LNCaP clone FGC (cell line): ENCODE results near the gene PTPRO.

ENCODE experiments used
- DNase-seq: peaks from one replicate; pipeline ENCODE4 v3.0.0-alpha.2; 2011; ENCODE audit warnings: low read depth
- H3K4me3 ChIP-seq: 2 replicates; pipeline ENCODE4 v1.5.1; 2011; ENCODE audit warnings: mild to moderate bottlenecking, low read depth, low read length, control low read depth
- CTCF ChIP-seq: IDR thresholded peaks from 2 replicates; pipeline ENCODE4 v1.5.1; 2012; ENCODE audit warnings: mild to moderate bottlenecking; ENCODE audit not compliant: control insufficient read depth, insufficient read depth; ENCODE audit errors: extremely low read depth

Gene PTPRO

GRCh38 chr12:15540469-15540872 lies 218.2 kb downstream of the PTPRO start:
- DNase-seq: no peak
- H3K4me3 ChIP-seq: no peak overlapping the region
- TF ChIP-seq CTCF: no peak

DNA sequence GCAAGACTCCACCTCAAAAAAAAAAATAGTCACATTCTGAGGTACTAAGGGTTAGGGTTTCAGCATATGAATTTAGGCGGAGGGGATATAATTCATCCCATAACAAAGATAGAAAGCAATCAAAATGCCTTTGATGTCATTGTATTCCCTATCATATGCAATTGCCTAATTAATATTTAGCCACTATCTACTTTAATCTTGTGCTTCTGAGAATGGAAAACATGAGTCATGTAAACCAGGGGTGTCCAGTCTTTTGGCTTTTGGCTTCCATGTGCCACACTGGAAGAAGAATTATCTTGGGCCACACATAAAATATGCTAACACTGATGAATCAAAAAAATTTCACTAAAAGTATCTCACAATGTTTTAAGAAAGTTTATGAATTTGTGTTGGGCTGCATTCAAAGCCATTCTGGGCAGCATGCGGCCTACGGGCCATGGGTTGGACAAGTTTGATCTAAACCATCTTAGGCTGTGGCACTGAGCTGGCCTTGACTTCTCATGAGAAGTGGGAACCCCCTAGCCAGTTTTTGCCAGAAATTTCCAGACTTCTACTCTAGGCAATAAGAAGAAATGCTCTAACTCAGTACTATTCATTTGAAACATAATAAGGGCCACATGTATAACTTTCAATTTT lies 219.8 kb downstream of the PTPRO start:
- no peak for DNase-seq
- no peak overlapping the region for H3K4me3 ChIP-seq
- no peak for TF ChIP-seq CTCF

- TF ChIP-seq CTCF: no peak
- no peak overlapping the region for H3K4me3 ChIP-seq
- DNase-seq: no peak
Measured at GRCh38 chr12:15543347-15543746, 221.0 kb downstream of the PTPRO start.

DNA sequence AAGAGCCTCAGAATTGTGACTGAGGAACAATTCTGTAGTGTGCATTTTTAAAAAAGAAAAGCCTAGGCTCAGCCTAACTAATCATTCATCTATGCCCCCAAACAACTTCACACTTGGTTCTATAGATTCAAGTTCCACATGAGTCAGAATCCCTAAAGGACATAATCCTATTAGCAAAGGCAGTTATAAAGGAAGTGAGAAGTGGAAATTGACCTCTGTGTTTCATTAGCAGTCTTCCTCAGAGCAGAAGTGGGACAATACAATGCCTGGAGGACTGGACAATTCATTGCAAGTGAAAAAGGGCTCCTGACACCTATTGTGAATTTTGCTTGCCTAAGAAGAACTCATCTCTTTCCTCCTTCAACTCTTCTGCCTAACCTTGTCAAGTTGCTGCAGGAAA lies 222.3 kb downstream of the PTPRO start:
- no peak overlapping the region for H3K4me3 ChIP-seq
- no peak for TF ChIP-seq CTCF
- DNase-seq: no peak

- DNase-seq: no peak
- no peak overlapping the region for H3K4me3 ChIP-seq
- TF ChIP-seq CTCF: no peak
Measured at GRCh38 chr12:15545334-15545733, 223.0 kb downstream of the PTPRO start.

GRCh38 chr12:15546102-15546701 lies 223.9 kb downstream of the PTPRO start:
- H3K4me3 ChIP-seq: no peak overlapping the region
- DNase-seq: no peak
- TF ChIP-seq CTCF: no peak

DNA sequence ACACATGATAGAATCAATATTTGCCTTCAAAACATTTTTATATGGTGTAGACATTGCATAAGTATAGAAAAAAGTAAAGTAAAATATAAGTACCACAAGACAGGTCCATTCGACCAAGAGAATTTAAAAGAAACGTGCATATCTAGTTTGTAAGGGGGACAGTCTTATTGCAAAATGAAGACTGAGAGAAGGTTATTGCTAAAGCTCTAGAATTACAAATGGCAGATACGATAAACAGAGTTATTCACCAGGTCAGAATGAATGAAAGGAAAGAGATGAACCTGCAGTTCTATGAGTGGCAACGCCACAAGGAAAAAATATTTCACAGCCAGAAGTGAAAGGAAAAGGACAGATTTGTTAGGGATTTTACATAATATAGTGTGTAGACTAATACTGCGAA lies 224.8 kb downstream of the PTPRO start:
- DNase-seq: no peak
- H3K4me3 ChIP-seq: no peak overlapping the region
- no peak for TF ChIP-seq CTCF
